HEK293 (cell line): Measurements from ENCODE around the gene RNASEH2A.

Source experiments
- BCL11A ChIP-seq: fragments of 450-650 bp; formaldehyde crosslinking; IDR thresholded peaks from 2 replicates; pipeline ENCODE4 v1.5.1; 2016; ENCODE audit warnings: low read depth, missing biosample characterization, missing genetic modification characterization
- GLI4 ChIP-seq: fragments of 450-650 bp; formaldehyde crosslinking; IDR thresholded peaks from 2 replicates; pipeline ENCODE4 v1.5.1; 2016; ENCODE audit warnings: missing biosample characterization, missing genetic modification characterization
- HOXD13 ChIP-seq: sonication (generic); formaldehyde crosslinking; IDR thresholded peaks from 2 replicates; pipeline ENCODE4 v1.8.0; 2022; ENCODE audit warnings: missing genetic modification reagents, borderline replicate concordance
- KLF8 ChIP-seq: fragments of 450-650 bp; formaldehyde crosslinking; IDR thresholded peaks from 2 replicates; pipeline ENCODE4 v1.5.1; 2016; ENCODE audit warnings: missing biosample characterization, missing genetic modification characterization
- MYNN ChIP-seq: fragments of 450-650 bp; formaldehyde crosslinking; IDR thresholded peaks from 2 replicates; pipeline ENCODE4 v1.5.1; 2016; ENCODE audit warnings: missing biosample characterization, missing genetic modification characterization, borderline replicate concordance
- OSR2 ChIP-seq: fragments of 450-650 bp; formaldehyde crosslinking; IDR thresholded peaks from 2 replicates; pipeline ENCODE4 v1.5.1; 2016; ENCODE audit warnings: missing biosample characterization, missing genetic modification characterization
- SP2 ChIP-seq: fragments of 450-650 bp; formaldehyde crosslinking; IDR thresholded peaks from 2 replicates; pipeline ENCODE4 v1.5.1; 2016; ENCODE audit warnings: missing biosample characterization, missing genetic modification characterization
- SP3 ChIP-seq: fragments of 450-650 bp; formaldehyde crosslinking; IDR thresholded peaks from 2 replicates; pipeline ENCODE4 v1.5.1; 2016; ENCODE audit warnings: missing biosample characterization, missing genetic modification characterization
- YY1 ChIP-seq: fragments of 450-650 bp; formaldehyde crosslinking; IDR thresholded peaks from 2 replicates; pipeline ENCODE4 v1.5.1; 2018; ENCODE audit warnings: missing biosample characterization, missing genetic modification characterization
- ZBTB20 ChIP-seq: fragments of 450-650 bp; formaldehyde crosslinking; IDR thresholded peaks from 2 replicates; pipeline ENCODE4 v1.5.1; 2016; ENCODE audit warnings: missing biosample characterization, missing genetic modification characterization
- ZBTB21 ChIP-seq: fragments of 450-650 bp; formaldehyde crosslinking; IDR thresholded peaks from 2 replicates; pipeline ENCODE4 v1.5.1; 2017; ENCODE audit warnings: missing biosample characterization, missing genetic modification characterization
- ZBTB7A ChIP-seq: fragments of 450-650 bp; formaldehyde crosslinking; IDR thresholded peaks from 2 replicates; pipeline ENCODE4 v1.5.1; 2016; ENCODE audit warnings: low read depth, missing biosample characterization, missing genetic modification characterization
- ZBTB8A ChIP-seq: fragments of 450-650 bp; formaldehyde crosslinking; IDR thresholded peaks from 2 replicates; pipeline ENCODE4 v1.5.1; 2016; ENCODE audit warnings: missing biosample characterization, missing genetic modification characterization
- ZFHX2 ChIP-seq: fragments of 450-650 bp; formaldehyde crosslinking; conservative IDR thresholded peaks from 2 replicates; pipeline ENCODE4 v1.5.1; 2016; ENCODE audit warnings: missing biosample characterization, missing genetic modification characterization
- ZFP69B ChIP-seq: fragments of 450-650 bp; formaldehyde crosslinking; IDR thresholded peaks from 2 replicates; pipeline ENCODE4 v1.5.1; 2016; ENCODE audit warnings: missing biosample characterization, missing genetic modification characterization
- ZNF169 ChIP-seq: fragments of 450-650 bp; formaldehyde crosslinking; IDR thresholded peaks from 2 replicates; pipeline ENCODE4 v1.5.1; 2016; ENCODE audit warnings: missing biosample characterization, missing genetic modification characterization
- ZNF335 ChIP-seq: fragments of 450-650 bp; formaldehyde crosslinking; conservative IDR thresholded peaks from 2 replicates; pipeline ENCODE4 v1.5.1; 2016; ENCODE audit warnings: missing biosample characterization, missing genetic modification characterization
- ZNF394 ChIP-seq: fragments of 450-650 bp; formaldehyde crosslinking; IDR thresholded peaks from 2 replicates; pipeline ENCODE4 v1.5.1; 2016; ENCODE audit warnings: missing biosample characterization, missing genetic modification characterization, mild to moderate bottlenecking, moderate library complexity, borderline replicate concordance
- ZNF530 ChIP-seq: fragments of 450-650 bp; formaldehyde crosslinking; IDR thresholded peaks from 2 replicates; pipeline ENCODE4 v1.5.1; 2016; ENCODE audit warnings: low read depth, missing biosample characterization, missing genetic modification characterization
- ZNF596 ChIP-seq: fragments of 450-650 bp; IDR thresholded peaks from 2 replicates; pipeline ENCODE4 v1.5.0; 2018; ENCODE audit warnings: missing biosample characterization, mild to moderate bottlenecking, missing genetic modification characterization, moderate library complexity
- ZNF623 ChIP-seq: fragments of 450-650 bp; formaldehyde crosslinking; IDR thresholded peaks from 2 replicates; pipeline ENCODE4 v1.5.1; 2016; ENCODE audit warnings: missing biosample characterization, missing genetic modification characterization
- ZNF660 ChIP-seq: fragments of 450-650 bp; IDR thresholded peaks from 2 replicates; pipeline ENCODE4 v1.5.1; 2018; ENCODE audit warnings: missing biosample characterization, mild to moderate bottlenecking, missing genetic modification characterization
- TF ChIP-seq, protein P1 (sequence below): fragments of 450-650 bp; formaldehyde crosslinking; IDR thresholded peaks from 2 replicates; pipeline ENCODE4 v1.5.1; 2017; ENCODE audit warnings: missing biosample characterization, missing genetic modification characterization
- TF ChIP-seq, protein P2 (sequence below): fragments of 450-650 bp; formaldehyde crosslinking; IDR thresholded peaks from 2 replicates; pipeline ENCODE4 v1.5.1; 2016; ENCODE audit warnings: missing biosample characterization, missing genetic modification characterization
- TF ChIP-seq, protein P3 (sequence below): fragments of 450-650 bp; formaldehyde crosslinking; IDR thresholded peaks from 2 replicates; pipeline ENCODE4 v1.5.1; 2016; ENCODE audit warnings: missing biosample characterization, missing genetic modification characterization
- TF ChIP-seq, protein P4 (sequence below): fragments of 450-650 bp; formaldehyde crosslinking; IDR thresholded peaks from 2 replicates; pipeline ENCODE4 v1.5.1; 2016; ENCODE audit warnings: missing biosample characterization, missing genetic modification characterization
- TF ChIP-seq, protein P5 (sequence below): fragments of 450-650 bp; IDR thresholded peaks from 2 replicates; pipeline ENCODE4 v1.5.1; 2018; ENCODE audit warnings: missing biosample characterization, missing genetic modification characterization
- TF ChIP-seq, protein P6 (sequence below): fragments of 450-650 bp; formaldehyde crosslinking; IDR thresholded peaks from 2 replicates; pipeline ENCODE4 v1.5.1; 2017; ENCODE audit warnings: missing biosample characterization, missing genetic modification characterization

Gene RNASEH2A

DNA sequence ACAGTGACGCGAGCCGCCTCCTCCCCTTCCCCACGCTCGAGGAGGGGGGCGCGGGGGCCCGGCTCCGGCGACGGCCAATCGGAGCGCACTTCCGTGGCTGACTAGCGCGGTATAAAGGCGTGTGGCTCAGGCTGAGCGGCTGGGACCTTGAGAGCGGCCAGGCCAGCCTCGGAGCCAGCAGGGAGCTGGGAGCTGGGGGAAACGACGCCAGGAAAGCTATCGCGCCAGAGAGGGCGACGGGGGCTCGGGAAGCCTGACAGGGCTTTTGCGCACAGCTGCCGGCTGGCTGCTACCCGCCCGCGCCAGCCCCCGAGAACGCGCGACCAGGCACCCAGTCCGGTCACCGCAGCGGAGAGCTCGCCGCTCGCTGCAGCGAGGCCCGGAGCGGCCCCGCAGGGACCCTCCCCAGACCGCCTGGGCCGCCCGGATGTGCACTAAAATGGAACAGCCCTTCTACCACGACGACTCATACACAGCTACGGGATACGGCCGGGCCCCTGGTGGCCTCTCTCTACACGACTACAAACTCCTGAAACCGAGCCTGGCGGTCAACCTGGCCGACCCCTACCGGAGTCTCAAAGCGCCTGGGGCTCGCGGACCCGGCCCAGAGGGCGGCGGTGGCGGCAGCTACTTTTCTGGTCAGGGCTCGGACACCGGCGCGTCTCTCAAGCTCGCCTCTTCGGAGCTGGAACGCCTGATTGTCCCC is 14.9 kb upstream of the RNASEH2A start, which contains the start of gene JUNB (continued):
- TF ChIP-seq ZNF394, result peak; percentile 76
- TF ChIP-seq, protein P1, sequence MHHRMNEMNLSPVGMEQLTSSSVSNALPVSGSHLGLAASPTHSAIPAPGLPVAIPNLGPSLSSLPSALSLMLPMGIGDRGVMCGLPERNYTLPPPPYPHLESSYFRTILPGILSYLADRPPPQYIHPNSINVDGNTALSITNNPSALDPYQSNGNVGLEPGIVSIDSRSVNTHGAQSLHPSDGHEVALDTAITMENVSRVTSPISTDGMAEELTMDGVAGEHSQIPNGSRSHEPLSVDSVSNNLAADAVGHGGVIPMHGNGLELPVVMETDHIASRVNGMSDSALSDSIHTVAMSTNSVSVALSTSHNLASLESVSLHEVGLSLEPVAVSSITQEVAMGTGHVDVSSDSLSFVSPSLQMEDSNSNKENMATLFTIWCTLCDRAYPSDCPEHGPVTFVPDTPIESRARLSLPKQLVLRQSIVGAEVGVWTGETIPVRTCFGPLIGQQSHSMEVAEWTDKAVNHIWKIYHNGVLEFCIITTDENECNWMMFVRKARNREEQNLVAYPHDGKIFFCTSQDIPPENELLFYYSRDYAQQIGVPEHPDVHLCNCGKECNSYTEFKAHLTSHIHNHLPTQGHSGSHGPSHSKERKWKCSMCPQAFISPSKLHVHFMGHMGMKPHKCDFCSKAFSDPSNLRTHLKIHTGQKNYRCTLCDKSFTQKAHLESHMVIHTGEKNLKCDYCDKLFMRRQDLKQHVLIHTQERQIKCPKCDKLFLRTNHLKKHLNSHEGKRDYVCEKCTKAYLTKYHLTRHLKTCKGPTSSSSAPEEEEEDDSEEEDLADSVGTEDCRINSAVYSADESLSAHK, result peak; percentile 64
- peak; percentile 46; the same call in 1 of the 2 replicates for TF ChIP-seq ZBTB21 (tag by site-specific recombination)
- peak; percentile 77 for TF ChIP-seq ZBTB20 (tag by site-specific recombination)
- TF ChIP-seq, protein P2, sequence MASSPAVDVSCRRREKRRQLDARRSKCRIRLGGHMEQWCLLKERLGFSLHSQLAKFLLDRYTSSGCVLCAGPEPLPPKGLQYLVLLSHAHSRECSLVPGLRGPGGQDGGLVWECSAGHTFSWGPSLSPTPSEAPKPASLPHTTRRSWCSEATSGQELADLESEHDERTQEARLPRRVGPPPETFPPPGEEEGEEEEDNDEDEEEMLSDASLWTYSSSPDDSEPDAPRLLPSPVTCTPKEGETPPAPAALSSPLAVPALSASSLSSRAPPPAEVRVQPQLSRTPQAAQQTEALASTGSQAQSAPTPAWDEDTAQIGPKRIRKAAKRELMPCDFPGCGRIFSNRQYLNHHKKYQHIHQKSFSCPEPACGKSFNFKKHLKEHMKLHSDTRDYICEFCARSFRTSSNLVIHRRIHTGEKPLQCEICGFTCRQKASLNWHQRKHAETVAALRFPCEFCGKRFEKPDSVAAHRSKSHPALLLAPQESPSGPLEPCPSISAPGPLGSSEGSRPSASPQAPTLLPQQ, result peak; percentile 87
- peak; percentile 75; the same call in 1 of the 2 replicates for TF ChIP-seq KLF8
- TF ChIP-seq BCL11A (tag by site-specific recombination), result no peak; the same call in 1 of the 2 replicates
- TF ChIP-seq, protein P3, sequence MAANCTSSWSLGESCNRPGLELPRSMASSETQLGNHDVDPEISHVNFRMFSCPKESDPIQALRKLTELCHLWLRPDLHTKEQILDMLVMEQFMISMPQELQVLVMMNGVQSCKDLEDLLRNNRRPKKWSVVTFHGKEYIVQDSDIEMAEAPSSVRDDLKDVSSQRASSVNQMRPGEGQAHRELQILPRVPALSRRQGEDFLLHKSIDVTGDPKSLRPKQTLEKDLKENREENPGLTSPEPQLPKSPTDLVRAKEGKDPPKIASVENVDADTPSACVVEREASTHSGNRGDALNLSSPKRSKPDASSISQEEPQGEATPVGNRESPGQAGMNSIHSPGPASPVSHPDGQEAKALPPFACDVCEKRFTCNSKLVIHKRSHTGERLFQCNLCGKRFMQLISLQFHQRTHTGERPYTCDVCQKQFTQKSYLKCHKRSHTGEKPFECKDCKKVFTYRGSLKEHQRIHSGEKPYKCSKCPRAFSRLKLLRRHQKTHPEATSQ, result peak; percentile 26; the same call in 1 of the 2 replicates
- TF ChIP-seq SP3 (tag by site-specific recombination), result peak; percentile 80
- TF ChIP-seq, protein P4, sequence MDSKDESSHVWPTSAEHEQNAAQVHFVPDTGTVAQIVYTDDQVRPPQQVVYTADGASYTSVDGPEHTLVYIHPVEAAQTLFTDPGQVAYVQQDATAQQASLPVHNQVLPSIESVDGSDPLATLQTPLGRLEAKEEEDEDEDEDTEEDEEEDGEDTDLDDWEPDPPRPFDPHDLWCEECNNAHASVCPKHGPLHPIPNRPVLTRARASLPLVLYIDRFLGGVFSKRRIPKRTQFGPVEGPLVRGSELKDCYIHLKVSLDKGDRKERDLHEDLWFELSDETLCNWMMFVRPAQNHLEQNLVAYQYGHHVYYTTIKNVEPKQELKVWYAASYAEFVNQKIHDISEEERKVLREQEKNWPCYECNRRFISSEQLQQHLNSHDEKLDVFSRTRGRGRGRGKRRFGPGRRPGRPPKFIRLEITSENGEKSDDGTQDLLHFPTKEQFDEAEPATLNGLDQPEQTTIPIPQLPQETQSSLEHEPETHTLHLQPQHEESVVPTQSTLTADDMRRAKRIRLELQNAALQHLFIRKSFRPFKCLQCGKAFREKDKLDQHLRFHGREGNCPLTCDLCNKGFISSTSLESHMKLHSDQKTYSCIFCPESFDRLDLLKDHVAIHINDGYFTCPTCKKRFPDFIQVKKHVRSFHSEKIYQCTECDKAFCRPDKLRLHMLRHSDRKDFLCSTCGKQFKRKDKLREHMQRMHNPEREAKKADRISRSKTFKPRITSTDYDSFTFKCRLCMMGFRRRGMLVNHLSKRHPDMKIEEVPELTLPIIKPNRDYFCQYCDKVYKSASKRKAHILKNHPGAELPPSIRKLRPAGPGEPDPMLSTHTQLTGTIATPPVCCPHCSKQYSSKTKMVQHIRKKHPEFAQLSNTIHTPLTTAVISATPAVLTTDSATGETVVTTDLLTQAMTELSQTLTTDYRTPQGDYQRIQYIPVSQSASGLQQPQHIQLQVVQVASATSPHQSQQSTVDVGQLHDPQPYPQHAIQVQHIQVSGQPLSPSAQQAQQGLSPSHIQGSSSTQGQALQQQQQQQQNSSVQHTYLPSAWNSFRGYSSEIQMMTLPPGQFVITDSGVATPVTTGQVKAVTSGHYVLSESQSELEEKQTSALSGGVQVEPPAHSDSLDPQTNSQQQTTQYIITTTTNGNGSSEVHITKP, result peak; percentile 84
- 0 out of 2 replicates have a peak, but pooled peaks have one; percentile 10 for TF ChIP-seq ZNF623 (tag by site-specific recombination)
- TF ChIP-seq ZNF596, result peak; percentile 36; the same call in 1 of the 2 replicates
- TF ChIP-seq ZNF335 (tag by site-specific recombination), result peak; percentile 96
- TF ChIP-seq OSR2 (tag by site-specific recombination), result no peak
- TF ChIP-seq ZBTB7A (tag by site-specific recombination), result 0 out of 2 replicates have a peak, but pooled peaks have one; percentile 11
- TF ChIP-seq ZFP69B (tag by site-specific recombination), result peak; percentile 30; the same call in 1 of the 2 replicates
- no peak for TF ChIP-seq ZNF530 (tag by site-specific recombination)
- TF ChIP-seq, protein P5, sequence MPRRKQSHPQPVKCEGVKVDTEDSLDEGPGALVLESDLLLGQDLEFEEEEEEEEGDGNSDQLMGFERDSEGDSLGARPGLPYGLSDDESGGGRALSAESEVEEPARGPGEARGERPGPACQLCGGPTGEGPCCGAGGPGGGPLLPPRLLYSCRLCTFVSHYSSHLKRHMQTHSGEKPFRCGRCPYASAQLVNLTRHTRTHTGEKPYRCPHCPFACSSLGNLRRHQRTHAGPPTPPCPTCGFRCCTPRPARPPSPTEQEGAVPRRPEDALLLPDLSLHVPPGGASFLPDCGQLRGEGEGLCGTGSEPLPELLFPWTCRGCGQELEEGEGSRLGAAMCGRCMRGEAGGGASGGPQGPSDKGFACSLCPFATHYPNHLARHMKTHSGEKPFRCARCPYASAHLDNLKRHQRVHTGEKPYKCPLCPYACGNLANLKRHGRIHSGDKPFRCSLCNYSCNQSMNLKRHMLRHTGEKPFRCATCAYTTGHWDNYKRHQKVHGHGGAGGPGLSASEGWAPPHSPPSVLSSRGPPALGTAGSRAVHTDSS, result no peak
- peak; percentile 53; the same call in 1 of the 2 replicates for TF ChIP-seq GLI4
- TF ChIP-seq MYNN (tag by site-specific recombination), result no peak
- TF ChIP-seq, protein P6, sequence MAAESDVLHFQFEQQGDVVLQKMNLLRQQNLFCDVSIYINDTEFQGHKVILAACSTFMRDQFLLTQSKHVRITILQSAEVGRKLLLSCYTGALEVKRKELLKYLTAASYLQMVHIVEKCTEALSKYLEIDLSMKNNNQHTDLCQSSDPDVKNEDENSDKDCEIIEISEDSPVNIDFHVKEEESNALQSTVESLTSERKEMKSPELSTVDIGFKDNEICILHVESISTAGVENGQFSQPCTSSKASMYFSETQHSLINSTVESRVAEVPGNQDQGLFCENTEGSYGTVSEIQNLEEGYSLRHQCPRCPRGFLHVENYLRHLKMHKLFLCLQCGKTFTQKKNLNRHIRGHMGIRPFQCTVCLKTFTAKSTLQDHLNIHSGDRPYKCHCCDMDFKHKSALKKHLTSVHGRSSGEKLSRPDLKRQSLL (tag by site-specific recombination), result peak; percentile 54; the same call in 1 of the 2 replicates
- TF ChIP-seq YY1 (tag by site-specific recombination), result 0 out of 2 replicates have a peak, but pooled peaks have one; percentile 49
- TF ChIP-seq ZFHX2 (tag by site-specific recombination), result peak; percentile 91
- peak; percentile 91 for TF ChIP-seq SP2 (tag by site-specific recombination)
- TF ChIP-seq ZNF169 (tag by site-specific recombination), result 0 out of 2 replicates have a peak, but pooled peaks have one; percentile 61
- 0 out of 2 replicates have a peak, but pooled peaks have one; percentile 85 for TF ChIP-seq ZNF660 (tag by site-specific recombination)
- TF ChIP-seq ZBTB8A, result peak; percentile 88
- 0 out of 2 replicates have a peak, but pooled peaks have one; percentile 8 for TF ChIP-seq HOXD13 (CRISPR knock-in tag)
